ENCODE data around the gene TH.

Gene TH

GRCh38 chr11:2209370-2209801 lies 37.8 kb upstream of the TH start:
- no peak for DNase-seq

DNA sequence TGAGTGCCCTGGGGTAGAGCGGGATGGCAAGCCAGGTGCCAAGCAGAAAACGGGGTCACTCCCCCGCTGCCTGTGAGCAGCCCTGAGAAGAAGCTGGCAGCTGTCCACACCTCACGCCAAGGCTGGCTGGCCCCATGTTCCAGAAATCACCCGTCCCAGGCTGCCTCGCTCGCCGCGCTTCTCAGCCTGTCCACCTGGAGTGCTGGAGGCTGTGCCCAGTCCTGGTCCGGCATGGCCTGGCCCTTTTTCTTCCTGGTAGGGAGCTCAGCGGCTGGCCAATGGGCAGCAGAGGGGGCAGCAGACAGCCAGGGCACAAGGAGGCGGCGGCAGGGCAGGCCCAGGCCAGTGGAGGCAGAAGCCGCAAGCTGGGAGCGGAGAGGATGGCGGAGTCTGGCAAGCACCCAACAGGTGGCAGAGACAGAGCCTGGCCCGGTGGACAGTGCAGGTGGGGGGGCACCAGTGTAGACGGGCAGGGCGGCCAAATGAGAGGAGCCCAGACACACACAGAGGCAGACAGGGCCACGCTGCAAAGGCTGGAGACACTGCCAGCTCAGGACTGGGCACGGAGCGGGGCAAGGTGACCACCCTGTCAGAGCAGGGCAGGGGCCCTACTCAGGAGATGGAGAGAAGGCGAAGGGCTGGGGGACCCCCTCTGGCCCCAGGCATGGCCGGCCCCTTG lies 37.2 kb upstream of the TH start:
- peak in 16 of 58 donors; percentile 13 to 59 (median 30) for DNase-seq

DNA sequence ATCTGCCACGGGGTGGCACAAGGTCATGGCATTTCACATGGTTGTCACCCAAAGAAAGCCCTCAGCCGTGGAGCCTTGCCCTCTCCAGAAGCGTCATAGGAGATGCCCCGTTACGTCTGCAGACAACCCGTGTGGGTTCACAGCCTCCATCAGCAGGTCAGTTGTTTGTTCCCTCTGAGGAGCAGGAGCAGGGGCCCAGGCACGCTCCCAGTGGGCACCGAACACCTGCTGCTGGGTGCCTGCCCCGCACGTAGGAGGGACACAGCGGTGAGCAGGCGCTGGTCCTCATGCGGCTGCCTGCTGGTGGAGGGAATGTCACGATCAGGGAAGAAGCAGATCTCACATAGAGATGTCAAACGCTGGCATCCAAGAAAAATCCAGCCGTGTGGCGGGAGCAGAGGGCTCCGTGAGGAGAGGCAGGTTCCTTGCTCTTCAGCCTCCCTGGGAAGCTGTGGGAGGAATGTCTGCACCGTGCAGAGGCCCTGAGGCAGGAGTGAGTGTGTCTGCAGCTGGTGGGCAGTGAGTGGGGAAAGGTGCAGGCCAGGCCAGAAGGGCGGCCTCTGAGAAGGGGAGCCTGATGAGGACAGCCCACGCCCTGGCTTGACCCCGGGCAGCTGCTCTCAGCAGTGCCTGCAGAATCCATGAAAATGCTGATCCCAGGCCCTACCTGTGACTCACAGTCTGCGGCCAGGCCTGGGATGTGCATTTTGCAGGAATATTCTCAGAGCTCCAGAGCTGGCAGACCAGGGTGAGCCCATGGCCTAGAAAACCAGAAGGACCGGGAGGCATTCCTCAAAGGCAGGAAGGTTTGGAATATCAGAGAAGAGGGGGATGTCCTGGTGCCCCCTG lies 36.4 kb upstream of the TH start:
- no peak for DNase-seq

GRCh38 chr11:2207212-2207611 lies 35.6 kb upstream of the TH start:
- DNase-seq = no peak

DNA sequence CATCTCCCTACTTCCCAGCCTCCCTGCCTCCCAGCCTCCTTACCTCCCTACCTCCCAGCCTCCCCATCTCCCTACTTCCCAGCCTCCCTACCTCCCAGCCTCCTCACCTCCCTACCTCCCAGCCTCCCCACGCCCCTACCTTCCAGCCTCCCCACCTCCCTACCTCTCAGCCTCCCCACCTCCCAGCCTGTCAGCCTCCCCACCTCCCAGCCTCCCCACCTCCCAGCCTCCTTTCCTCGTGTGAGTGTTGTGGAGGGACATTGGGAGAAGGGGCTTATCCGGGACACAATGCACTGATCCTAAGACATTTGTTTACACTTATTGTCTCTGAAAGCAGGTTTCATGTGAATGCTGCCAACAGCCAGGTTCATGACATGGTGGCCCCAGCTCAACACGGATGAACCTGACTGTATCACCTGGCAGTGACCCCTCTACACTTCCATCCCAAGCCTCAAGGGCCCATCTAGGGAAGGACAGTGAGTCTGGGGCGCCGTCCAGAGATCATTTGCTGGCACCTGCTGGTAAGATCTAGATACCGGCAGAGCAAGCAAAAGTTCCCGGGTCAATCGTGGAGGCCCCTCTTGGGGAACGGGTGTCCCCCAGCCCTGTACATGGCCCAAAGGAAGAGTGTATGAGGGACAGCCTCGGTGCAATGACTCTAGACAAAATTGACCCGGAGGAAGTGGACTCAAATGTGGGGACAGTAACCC lies 34.5 kb upstream of the TH start:
- no peak for DNase-seq

GRCh38 chr11:2205214-2205720 lies 33.7 kb upstream of the TH start:
- DNase-seq = no peak

- no peak for DNase-seq
Measured at GRCh38 chr11:2204361-2205213, 33.0 kb upstream of the TH start.

- DNase-seq = no peak
Measured at GRCh38 chr11:2203440-2204259, 32.0 kb upstream of the TH start.

- DNase-seq = no peak
Measured at GRCh38 chr11:2202900-2203439, 31.4 kb upstream of the TH start.

GRCh38 chr11:2202071-2202899 lies 30.7 kb upstream of the TH start:
- no peak for DNase-seq

GRCh38 chr11:2201542-2201941 lies 29.9 kb upstream of the TH start:
- no peak for DNase-seq

DNA sequence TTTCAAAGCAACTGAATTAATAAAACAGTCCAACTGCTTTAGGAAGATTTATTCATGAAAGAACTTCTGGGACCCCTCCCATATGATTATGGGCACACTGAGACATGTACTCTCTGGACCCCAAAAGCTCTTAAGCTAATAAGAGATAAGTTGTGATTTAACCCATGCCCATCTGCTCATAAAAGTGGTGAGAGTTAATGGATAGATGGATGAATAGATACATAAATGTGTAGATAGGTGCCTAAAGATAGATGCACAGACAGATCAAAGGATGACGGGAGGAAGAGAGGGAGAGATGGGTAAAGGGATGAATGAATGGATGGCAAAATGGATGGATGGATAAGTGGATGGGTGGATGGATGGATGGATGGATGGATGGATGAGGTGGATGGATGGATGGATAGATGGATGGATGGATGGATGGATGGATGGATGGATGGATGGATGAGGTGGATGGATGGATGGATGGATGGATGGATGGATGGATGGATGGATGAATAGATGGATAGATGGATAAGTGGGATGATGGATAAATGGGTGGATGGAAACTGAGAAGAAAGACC lies 29.4 kb upstream of the TH start:
- no peak for DNase-seq

DNA sequence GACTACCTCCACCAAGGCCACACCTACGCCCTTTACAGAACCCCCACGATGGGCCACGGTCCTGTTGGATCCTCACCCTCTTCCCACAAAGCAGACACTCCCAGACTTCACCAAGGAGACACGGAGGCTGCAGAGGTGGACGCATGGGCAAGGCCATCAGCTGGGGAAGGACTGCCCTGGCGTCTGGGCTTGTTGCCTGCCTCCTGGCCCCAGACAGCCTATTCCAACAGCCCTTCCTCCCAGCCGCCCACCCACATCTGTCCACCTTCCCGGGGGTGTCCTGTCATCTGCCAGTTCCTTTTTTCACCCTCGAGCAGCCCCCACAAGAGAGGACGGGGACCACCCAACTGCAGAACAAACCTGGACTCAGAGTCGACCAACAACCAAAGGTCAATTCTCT lies 28.9 kb upstream of the TH start:
- no peak for DNase-seq

- no peak for DNase-seq
Measured at GRCh38 chr11:2199466-2200341, 28.1 kb upstream of the TH start.

- no peak for DNase-seq
Measured at GRCh38 chr11:2198621-2199365, 27.2 kb upstream of the TH start.

DNA sequence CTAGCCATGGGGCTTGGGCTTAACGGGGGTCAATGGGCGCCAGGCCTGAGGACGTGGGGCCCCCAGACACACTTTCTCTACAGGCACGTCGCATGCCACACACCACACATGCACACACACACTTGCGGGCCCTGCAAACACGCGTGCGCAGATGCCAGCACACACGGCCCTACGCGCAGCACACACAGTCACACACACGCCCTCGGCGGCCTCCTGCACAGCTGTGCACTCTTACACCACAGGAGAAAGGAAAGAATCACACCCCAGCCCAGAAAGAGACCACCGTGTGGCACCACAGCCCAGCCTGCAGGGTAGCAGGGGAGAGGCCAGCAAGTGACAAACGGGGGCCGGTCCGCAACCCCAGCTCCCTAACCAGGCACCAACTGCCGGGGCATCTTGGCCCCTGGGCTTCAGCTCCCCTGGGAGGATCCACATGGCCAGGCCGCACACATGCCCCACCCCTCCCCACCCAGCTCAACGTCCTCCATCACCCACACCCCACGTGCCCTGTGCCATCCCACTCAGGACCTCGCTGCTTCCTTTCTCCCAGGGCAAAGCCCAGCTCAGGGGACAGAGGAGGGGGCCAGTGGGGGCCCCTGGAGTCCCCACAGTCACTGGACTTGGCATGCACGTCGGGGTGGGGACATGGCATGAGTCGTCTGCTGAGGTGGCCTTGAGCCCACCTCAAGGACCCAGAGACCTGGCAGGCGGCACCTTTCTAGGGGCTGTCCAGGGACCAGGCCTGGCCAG lies 26.3 kb upstream of the TH start:
- DNase-seq = no peak

All from anterior cingulate cortex (tissue), 58 donors.